Activated naive CD4-positive, alpha-beta T cell treated with anti-CD3 and anti-CD28 coated beads, Interleukin-2, amount 50 U/mL, for 16 hours (primary cell): Measurements from ENCODE around the gene SHISA7.
"Not testable (repeated sequence)": the region's sequence is repeated elsewhere in the genome, so short reads cannot be mapped to it uniquely, and the experiment has no call there.

Experiments used
- DNase-seq: peaks from one replicate; pipeline ENCODE4 v3.0.0-alpha.2; 2020

The SHISA7 gene

DNA sequence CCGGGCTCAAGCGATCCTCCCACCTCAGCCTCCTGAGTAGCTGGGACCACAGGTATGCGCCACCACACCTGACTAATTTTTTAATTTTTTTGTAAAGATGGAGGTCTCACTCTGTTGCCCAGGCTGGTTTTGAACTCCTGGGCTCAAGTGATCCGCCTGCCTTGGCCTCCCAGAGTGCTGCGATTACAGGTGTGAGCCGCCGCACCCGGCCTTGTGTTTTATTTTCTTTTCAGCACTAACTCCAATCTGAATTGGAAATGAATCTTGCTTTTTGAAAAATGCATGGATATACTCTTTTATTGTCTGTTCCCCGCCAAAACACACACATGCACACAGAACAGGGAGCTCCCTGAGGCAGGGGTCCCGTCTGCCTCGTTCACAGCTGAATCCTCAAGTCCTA is 19.6 kb upstream of the SHISA7 start:
- DNase-seq, result no peak

- no peak for DNase-seq
These were observed 19.0 kb upstream of the SHISA7 start for GRCh38 chr19:55461974-55462626.

- peak; percentile 100 for DNase-seq
These were observed 18.3 kb upstream of the SHISA7 start, which contains the start of gene ISOC2 for GRCh38 chr19:55461259-55461973. ISOC2 (minus strand) TSS chr19:55461642; CDS start chr19:55456486, 5,156 bp downstream.

- DNase-seq, result peak; percentile 42
These were observed 17.7 kb upstream of the SHISA7 start for GRCh38 chr19:55460670-55461258.

GRCh38 chr19:55459950-55460657 is 17.0 kb upstream of the SHISA7 start:
- DNase-seq, result no peak

DNA sequence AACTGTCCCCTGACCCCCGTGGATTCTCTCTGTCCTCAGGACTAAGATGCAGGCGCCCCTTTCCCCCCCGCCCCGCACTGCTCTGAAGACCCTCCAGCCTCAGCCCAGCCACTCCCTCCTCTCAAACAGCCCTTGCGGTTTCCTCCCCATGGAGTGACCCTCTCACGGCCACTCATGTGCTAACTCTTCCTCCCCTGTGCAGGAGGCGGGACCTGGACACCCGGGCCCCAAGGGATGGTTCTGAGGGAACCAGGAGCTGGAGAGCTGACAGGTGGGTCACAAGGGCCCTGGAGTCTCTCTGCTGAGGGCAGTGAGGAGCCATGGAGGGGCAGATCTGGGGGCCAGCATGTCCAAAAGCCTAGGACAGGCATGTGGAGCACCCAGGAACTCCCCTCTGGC is 16.4 kb upstream of the SHISA7 start:
- no peak for DNase-seq

DNA sequence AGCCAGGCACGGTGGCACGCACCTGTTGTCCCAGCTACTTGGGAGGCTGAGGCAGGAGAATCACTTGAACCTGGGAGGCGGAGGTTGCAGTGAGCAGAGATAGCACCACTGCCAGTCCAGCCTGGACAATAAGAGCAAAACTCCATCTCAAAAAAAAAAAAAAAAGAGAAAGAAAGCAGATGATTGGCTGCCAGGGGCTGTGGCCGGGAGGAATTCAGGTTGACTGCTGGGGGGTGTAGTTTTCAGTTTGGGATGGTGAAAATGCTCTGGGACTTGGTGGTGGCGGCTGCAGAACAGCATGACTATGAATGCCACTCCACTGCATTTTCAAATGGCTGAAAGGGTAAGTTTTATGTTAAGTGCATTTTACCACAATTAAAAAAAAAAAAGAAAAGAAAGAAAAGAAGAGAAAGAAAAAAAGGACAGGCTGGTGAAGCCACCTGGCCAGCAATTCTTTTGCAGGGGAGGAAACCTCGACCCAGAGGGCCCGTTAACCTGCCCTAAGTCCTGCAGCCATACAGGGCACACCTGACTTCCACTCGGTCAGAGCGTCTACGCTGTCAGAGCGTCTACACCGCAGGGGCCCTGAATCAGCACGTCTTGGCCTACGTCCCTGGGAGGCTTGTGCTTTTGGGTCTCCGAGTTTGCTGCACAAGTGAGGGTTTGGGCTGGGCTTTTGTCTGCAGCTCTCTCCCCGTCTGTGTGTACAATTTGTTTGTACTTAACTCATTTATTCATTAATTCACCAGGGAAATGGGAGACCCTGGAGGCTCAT is 14.8 kb upstream of the SHISA7 start:
- DNase-seq, result no peak

GRCh38 chr19:55456347-55456746 is 13.2 kb upstream of the SHISA7 start:
- DNase-seq, result no peak

DNA sequence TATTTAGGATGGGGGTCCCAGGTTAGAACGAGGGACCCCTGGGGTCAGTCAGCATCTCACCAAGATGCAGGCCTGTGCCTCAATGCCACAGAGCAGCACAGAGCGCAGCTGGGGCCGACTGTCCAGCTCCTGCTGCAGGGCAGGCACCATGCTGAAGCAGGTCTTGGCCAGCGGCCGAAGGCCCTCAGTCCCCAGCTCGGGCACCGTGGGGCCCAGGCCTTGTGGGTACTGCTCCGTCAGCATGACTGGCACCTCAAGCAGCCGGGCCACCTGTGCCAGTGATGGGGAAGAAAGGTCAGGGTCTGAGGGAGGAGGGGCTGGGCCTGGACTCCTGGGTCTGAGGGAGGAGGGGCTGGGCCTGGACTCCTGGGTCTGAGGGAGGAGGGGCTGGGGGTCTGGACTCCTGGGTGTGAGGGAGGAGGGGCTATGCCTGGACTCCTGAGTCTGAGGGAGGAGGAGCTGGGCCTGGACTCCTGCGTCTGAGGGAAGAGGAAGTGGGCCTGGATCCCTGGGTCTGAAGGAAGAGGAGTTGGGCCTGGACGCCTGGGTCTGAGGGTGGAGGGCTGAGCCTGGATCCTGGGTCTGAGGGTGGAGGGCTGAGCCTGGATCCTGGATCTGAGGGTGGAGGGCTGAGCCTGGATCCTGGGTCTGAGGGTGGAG is 12.6 kb upstream of the SHISA7 start:
- no peak for DNase-seq

GRCh38 chr19:55454787-55455243 is 11.7 kb upstream of the SHISA7 start:
- DNase-seq, result peak; percentile 53

DNA sequence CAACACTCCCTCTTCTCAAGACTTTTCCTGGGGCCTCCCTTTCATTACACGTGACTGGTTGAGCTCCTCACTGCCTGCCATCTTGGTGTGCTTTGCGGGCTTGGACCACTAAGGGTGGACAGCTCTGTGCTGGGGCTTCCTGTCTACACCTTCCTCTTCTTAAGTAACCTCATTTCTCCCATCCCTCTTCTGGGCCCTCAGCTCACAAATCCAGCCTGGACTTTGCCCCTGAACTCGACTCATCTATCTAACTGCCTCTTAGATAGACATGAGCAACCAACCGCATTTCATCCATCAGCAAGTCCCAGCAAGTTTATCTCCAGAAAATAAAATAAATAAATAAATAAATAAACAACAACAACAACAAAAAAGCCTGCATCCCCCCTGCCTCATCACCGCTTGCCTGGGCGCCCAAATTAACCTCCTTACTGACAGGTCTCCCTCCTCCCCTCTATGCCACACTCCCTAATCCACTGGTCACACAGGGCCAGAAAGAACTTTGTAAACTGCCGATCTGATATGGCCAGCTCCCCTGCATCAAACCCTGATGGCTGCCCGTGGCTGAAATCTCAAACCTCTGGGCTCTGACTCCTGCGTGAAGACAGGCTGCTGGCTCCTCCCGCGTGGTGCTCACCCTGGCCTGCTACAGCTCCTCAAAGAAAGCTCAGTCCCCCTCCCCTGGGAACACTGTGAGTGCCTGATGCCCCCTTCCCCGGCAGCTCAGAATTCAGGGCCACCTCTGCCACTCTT is 10.6 kb upstream of the SHISA7 start:
- no peak for DNase-seq

- peak; percentile 32 for DNase-seq
These were observed 9.7 kb upstream of the SHISA7 start for GRCh38 chr19:55452749-55453346.

- no peak for DNase-seq
These were observed 9.1 kb upstream of the SHISA7 start for GRCh38 chr19:55451965-55452748.

GRCh38 chr19:55451163-55451964 is 8.3 kb upstream of the SHISA7 start:
- DNase-seq, result no peak

DNA sequence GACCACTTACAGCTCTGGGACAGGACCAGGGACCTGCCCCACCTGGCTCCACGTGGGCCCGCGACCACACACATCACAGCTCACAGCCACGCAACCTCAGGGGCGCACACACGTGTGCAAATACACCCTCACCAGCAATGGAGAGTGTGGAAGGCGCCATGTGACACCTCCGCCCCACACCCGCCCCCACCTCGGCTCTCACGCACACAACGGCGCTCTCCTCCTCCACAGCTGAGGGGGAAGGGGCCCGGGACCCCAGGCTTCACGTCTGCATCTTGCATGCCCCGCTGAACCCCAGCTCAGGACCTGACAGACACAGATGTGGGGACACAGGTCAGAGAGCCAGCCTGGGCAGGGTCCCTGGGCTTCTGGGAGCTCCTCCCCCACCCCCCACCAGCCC is 6.4 kb upstream of the SHISA7 start:
- no peak for DNase-seq

DNA sequence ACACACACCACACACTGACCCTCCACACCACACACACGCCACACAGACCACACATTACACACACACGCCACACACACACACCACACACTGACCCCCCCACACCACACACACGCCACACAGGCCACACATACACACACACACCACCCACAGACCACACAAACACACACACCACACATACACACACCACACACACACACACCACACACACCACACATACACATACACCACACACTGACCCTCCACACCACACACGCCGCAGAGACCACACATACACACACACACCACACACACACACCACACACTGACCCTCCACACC is 5.0 kb upstream of the SHISA7 start:
- DNase-seq, result not testable (repeated sequence)

DNA sequence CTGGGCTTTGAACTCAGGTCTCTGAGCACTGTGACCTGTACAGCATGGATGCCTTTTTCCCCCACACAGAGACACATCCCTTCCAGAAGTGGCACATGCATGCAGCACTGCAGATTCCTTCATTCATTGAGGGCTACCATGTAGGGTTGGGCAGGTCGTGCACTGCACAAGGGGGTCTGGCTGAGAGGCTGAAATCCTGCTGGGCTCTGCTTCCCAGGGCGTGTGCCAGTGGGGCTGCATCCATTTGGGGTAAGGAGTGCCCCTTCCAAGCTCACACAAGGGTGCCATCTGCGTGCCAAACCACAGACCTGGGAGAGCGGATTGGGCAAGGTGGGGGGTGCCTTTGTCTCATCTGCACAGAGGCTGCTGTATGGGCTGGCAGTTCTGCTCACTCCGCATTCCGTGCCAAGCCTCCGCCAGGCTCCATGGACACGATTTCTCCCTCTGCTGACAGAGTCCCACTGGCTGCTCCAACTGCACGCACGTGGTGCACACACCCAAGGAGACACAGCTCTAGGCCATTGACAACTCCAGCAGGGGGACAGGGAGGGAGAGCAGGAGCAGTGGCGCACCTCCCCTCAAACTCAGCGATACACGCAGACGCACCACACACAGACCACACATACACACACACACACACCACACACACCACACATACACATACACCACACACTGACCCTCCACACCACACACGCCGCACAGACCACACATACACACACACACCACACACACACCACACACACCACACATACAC is 4.5 kb upstream of the SHISA7 start:
- no peak for DNase-seq

GRCh38 chr19:55446060-55446459 is 3.0 kb upstream of the SHISA7 start:
- DNase-seq, result no peak

GRCh38 chr19:55444646-55445045 is 1.5 kb upstream of the SHISA7 start:
- DNase-seq, result no peak
